Gastroesophageal sphincter (tissue), 3 donors: Measurements from ENCODE around the gene TELO2.

ENCODE experiments used
- EP300 ChIP-seq: sonication (generic); formaldehyde crosslinking; IDR thresholded peaks from one replicate; pipeline ENCODE4 v1.6.1; 2017; ENCODE audit warnings: antibody characterized with exemption, mild to moderate bottlenecking
- POLR2A ChIP-seq, 2 donors: fragments of 450-650 bp; IDR thresholded peaks; one replicate each; pipeline ENCODE4 v1.6.1; 2017; ENCODE audit warnings: antibody characterized with exemption in 2 of 2, mild to moderate bottlenecking in 2 of 2, moderate library complexity in 1 of 2
- POLR2AphosphoS5 ChIP-seq: sonication (generic); formaldehyde crosslinking; IDR thresholded peaks from one replicate; pipeline ENCODE4 v1.6.1; 2017; ENCODE audit warnings: antibody characterized with exemption
- TF ChIP-seq, protein P1 (sequence below), 4 experiments: fragments of 200-600 bp in 2 of 4; fragments of 450-650 bp in 2 of 4; sonication (generic) in 1 of 4; IDR thresholded peaks; one replicate each; pipeline ENCODE4 v1.5.1; 2017 to 2019; ENCODE audit warnings: antibody characterized with exemption in 4 of 4, mild to moderate bottlenecking in 2 of 4, moderate library complexity in 2 of 4

DNA sequence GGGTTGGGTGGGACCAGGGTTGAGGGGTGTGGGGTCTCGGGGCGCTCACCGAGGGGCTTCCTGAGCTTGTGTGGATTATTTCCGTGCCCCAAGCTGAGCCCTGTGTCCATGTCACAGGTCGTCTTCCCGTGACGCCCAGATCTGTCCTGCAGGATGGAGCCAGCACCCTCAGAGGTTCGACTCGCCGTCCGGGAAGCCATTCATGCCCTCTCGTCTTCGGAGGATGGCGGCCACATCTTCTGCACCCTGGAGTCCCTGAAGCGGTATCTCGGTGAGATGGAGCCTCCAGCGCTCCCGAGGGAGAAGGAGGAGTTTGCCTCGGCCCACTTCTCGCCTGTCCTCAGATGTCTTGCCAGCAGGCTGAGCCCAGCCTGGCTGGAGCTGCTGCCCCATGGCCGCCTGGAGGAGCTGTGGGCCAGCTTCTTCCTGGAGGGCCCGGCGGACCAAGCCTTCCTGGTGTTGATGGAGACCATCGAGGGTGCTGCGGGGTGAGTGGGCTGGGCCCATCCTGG is 1.0 kb downstream of the TELO2 start:
- TF ChIP-seq, protein P1, sequence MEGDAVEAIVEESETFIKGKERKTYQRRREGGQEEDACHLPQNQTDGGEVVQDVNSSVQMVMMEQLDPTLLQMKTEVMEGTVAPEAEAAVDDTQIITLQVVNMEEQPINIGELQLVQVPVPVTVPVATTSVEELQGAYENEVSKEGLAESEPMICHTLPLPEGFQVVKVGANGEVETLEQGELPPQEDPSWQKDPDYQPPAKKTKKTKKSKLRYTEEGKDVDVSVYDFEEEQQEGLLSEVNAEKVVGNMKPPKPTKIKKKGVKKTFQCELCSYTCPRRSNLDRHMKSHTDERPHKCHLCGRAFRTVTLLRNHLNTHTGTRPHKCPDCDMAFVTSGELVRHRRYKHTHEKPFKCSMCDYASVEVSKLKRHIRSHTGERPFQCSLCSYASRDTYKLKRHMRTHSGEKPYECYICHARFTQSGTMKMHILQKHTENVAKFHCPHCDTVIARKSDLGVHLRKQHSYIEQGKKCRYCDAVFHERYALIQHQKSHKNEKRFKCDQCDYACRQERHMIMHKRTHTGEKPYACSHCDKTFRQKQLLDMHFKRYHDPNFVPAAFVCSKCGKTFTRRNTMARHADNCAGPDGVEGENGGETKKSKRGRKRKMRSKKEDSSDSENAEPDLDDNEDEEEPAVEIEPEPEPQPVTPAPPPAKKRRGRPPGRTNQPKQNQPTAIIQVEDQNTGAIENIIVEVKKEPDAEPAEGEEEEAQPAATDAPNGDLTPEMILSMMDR (IDR thresholded peaks at IDR 0.05), result peak in 3 of 4 experiments; percentile 63 to 67 (median 65)
- no peak for TF ChIP-seq POLR2A (IDR thresholded peaks at IDR 0.05)
- no peak for TF ChIP-seq POLR2AphosphoS5
- TF ChIP-seq EP300, result no peak
